ENCODE results near the gene SRR.

GRCh38 chr17:2259769-2260536 is 43.8 kb upstream of the SRR start:
- no peak for TF ChIP-seq CTCF (IDR thresholded peaks at IDR 0.05)
- TF ChIP-seq POLR2A (IDR thresholded peaks at IDR 0.05), result no peak

Measured in lower leg skin (tissue), 3 donors.